ENCODE results near the gene ZNF10.

ZNF10 gene

GRCh38 chr12:133174901-133175300 is 44.5 kb downstream of the ZNF10 start:
- H3K27ac ChIP-seq = no peak overlapping the region
- H3K36me3 ChIP-seq = no peaks in the 10 kb centered on the region
- no peak overlapping the region for H3K4me3 ChIP-seq (ENCODE audit: low read depth, low read length)
- no peak for DNase-seq
- no peaks in the 10 kb centered on the region for H3K27me3 ChIP-seq (ENCODE audit: insufficient read depth, low read depth, severe bottlenecking)
- H3K9me3 ChIP-seq (ENCODE audit: severe bottlenecking) = peaks cover 43% of the 10 kb centered on the region
- TF ChIP-seq CTCF (IDR thresholded peaks at IDR 0.05; ENCODE audit: low read depth, low read length) = no peak

- H3K9me3 ChIP-seq (ENCODE audit: severe bottlenecking) = peaks cover 34% of the 10 kb centered on the region
- no peak for TF ChIP-seq CTCF (IDR thresholded peaks at IDR 0.05; ENCODE audit: low read depth, low read length)
- H3K27me3 ChIP-seq (ENCODE audit: insufficient read depth, low read depth, severe bottlenecking) = no peaks in the 10 kb centered on the region
- no peak overlapping the region for H3K4me3 ChIP-seq (ENCODE audit: low read depth, low read length)
- H3K27ac ChIP-seq = peak overlapping the region; percentile 91; the same call in 1 of the 2 replicates
- no peak for DNase-seq
- H3K36me3 ChIP-seq = peaks cover 36% of the 10 kb centered on the region
Observed at GRCh38 chr12:133180669-133181068, 50.2 kb downstream of the ZNF10 start.

DNA sequence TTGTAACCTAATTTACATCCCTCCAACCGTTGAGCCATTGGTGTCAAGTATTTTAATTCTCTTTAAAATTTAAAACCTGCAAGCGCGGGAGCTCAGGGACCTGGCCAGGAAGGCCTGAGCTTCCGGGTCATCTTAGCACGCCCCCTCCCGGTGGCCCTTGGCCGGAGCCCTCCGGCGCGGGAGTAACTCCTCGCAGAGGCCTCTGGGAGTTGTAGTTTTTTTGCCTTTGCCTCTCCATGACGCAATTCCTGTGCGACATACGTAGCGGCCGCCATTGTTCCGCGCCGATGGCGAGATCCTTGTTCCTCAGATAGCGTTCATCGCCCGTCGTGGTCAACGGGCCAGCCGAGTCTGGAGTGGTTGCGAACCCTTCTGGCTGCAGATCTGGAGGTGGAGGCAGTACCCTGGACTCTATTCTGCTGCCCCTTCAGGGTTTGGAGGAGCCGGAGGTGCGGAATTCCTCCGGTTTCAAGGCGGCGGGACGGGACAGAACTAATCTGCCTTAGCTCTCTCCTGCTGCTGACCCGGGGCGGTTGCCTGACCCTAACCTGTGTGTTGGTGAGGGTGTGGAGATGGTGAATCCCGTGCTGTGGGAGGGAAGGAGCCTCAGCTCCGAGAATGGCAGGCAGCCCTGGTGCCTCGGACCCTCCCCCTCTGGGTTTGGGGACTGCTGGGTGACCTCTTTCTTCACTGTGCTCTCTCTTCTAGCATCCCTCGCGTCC is 51.0 kb downstream of the ZNF10 start, which contains the start of gene ZNF268:
Gene ZNF268 (plus strand): TSS at position 258 of the 722 bp plus-strand sequence. CDS start 503 bp downstream, outside the sequence.
- Histone ChIP-seq H3K4me3 (ENCODE audit: low read depth, low read length) (peak within 1 kb of the TSS; percentile 93), H3K36me3 (peaks cover 43% of the 10 kb centered on the region), H3K9me3 (ENCODE audit: severe bottlenecking) (peaks cover 28% of the 10 kb centered on the region), H3K27me3 (ENCODE audit: insufficient read depth, low read depth, severe bottlenecking) (no peaks in the 10 kb centered on the region), H3K27ac (peak within 1 kb of the TSS; percentile 91)
- peak; percentile 96 for DNase-seq
- TF ChIP-seq CTCF (IDR thresholded peaks at IDR 0.05; ENCODE audit: low read depth, low read length) = peak; percentile 79

DNA sequence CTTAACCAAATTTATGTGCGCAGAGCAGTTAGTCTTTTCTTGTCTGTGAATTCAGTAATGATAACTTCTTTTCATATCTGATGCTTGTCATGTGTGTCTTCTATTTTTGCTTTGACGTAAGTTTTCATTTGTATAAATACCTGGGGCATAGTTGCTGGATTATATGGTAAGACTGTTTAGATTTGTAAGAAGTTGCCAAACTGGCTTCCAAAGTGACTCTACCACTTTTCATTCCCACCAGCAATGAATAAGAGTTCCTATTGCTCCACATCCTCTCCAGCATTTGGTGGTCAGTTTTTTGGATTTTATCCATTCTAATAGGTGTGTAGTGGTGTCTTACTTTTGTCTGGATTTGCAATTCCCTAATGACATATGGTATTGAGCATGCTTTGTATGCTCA is 59.7 kb downstream of the ZNF10 start:
- no peak for TF ChIP-seq CTCF (IDR thresholded peaks at IDR 0.05; ENCODE audit: low read depth, low read length)
- H3K4me3 ChIP-seq (ENCODE audit: low read depth, low read length) = no peak overlapping the region
- H3K9me3 ChIP-seq (ENCODE audit: severe bottlenecking) = peaks cover 25% of the 10 kb centered on the region
- H3K27ac ChIP-seq = no peak overlapping the region
- H3K36me3 ChIP-seq = peaks cover 99% of the 10 kb centered on the region
- no peaks in the 10 kb centered on the region for H3K27me3 ChIP-seq (ENCODE audit: insufficient read depth, low read depth, severe bottlenecking)
- no peak for DNase-seq

GRCh38 chr12:133192847-133193246 is 62.4 kb downstream of the ZNF10 start:
- Histone ChIP-seq H3K27me3 (ENCODE audit: insufficient read depth, low read depth, severe bottlenecking) (no peaks in the 10 kb centered on the region), H3K27ac (no peak overlapping the region), H3K9me3 (ENCODE audit: severe bottlenecking) (peaks cover 33% of the 10 kb centered on the region), H3K36me3 (peaks cover 84% of the 10 kb centered on the region), H3K4me3 (ENCODE audit: low read depth, low read length) (no peak overlapping the region)
- TF ChIP-seq CTCF (IDR thresholded peaks at IDR 0.05; ENCODE audit: low read depth, low read length) = no peak
- no peak for DNase-seq

DNA sequence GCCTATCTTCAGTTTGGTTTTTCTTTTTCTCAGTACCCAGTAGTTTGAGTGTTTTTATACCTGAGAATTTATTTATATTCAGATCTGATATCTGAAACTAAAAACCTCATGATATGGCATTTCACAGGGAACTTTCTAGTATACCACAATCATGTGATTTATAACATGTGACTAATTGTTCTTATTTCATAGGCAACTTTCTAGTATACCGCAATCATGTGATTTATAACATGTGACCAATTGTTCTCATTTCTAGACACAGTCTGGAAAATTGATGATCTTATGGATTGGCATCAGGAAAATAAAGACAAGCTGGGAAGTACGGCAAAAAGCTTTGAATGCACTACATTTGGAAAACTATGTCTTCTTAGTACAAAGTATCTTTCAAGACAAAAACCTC is 71.5 kb downstream of the ZNF10 start:
- H3K27ac ChIP-seq = no peak overlapping the region
- no peak overlapping the region for H3K4me3 ChIP-seq (ENCODE audit: low read depth, low read length)
- DNase-seq = no peak
- peaks cover 46% of the 10 kb centered on the region for H3K36me3 ChIP-seq
- no peak for TF ChIP-seq CTCF (IDR thresholded peaks at IDR 0.05; ENCODE audit: low read depth, low read length)
- peaks cover 58% of the 10 kb centered on the region for H3K9me3 ChIP-seq (ENCODE audit: severe bottlenecking)
- no peaks in the 10 kb centered on the region for H3K27me3 ChIP-seq (ENCODE audit: insufficient read depth, low read depth, severe bottlenecking)
